Measurements from ENCODE around the gene PRTFDC1. TPM values are rescaled to one million over a fixed set of nuclear protein-coding genes. Genes with fewer than 3 reads are reported as not detected.
A peak's percentile ranks its signal among the peaks of the same experiment; 100 is the strongest.

Gene PRTFDC1
- total RNA-seq, 1 experiment from 2014 or later, result not detected

- ChIA-PET POLR2A (interaction anchor here (1.2 to 2.0 kb wide), 4 partner anchors 14 to 37 kb away, joined by 3 to 6 read pairs (median 4); no protein-coding TSS in a partner anchor), CTCF (interaction anchor here (0.9 to 1.3 kb wide), 3 partner anchors 12 to 215 kb away, joined by 3 to 4 read pairs (median 3); no protein-coding TSS in a partner anchor)
- Mint-ChIP-seq H3K36me3 (ENCODE audit: insufficient read depth, unreplicated experiment) (no peaks in the 10 kb centered on the region), H3K27ac (ENCODE audit: low read depth, unreplicated experiment) (no peak overlapping the region), H3K27me3 (ENCODE audit: insufficient read depth, unreplicated experiment) (no peaks in the 10 kb centered on the region), H3K4me3 (ENCODE audit: unreplicated experiment) (no peak overlapping the region), H3K9me3 (ENCODE audit: unreplicated experiment) (no peaks in the 10 kb centered on the region), H3K4me1 (ENCODE audit: insufficient read depth, unreplicated experiment) (peaks cover 11% of the 10 kb centered on the region)
- no peak for TF ChIP-seq CTCF (IDR thresholded peaks at IDR 0.05; ENCODE audit: unreplicated experiment)
- intact Hi-C loops (cut with micrococcal nuclease), result no loop called here
- no peak for DNase-seq (ENCODE audit: unreplicated experiment)
- BruUV-seq (replicated peaks), result no TSS peak
These were observed 95.2 kb downstream of the PRTFDC1 start for GRCh38 chr10:24857031-24857725.

GRCh38 chr10:24854256-24854655 lies 98.2 kb downstream of the PRTFDC1 start:
- no peaks in the 10 kb centered on the region for H3K9me3 Mint-ChIP-seq (ENCODE audit: unreplicated experiment)
- no peak for TF ChIP-seq CTCF (IDR thresholded peaks at IDR 0.05; ENCODE audit: unreplicated experiment)
- no peak overlapping the region for H3K27ac Mint-ChIP-seq (ENCODE audit: low read depth, unreplicated experiment)
- peaks cover 33% of the 10 kb centered on the region for H3K4me1 Mint-ChIP-seq (ENCODE audit: insufficient read depth, unreplicated experiment)
- BruUV-seq (replicated peaks), result no TSS peak
- POLR2A ChIA-PET, result interaction anchor here (1.0 to 1.2 kb wide), 3 partner anchors 11 to 130 kb away, joined by 3 to 4 read pairs (median 3); no protein-coding TSS in a partner anchor
- intact Hi-C loops (cut with micrococcal nuclease), result no loop called here
- H3K36me3 Mint-ChIP-seq (ENCODE audit: insufficient read depth, unreplicated experiment), result no peaks in the 10 kb centered on the region
- H3K27me3 Mint-ChIP-seq (ENCODE audit: insufficient read depth, unreplicated experiment), result no peaks in the 10 kb centered on the region
- CTCF ChIA-PET, result interaction anchor here (0.7 to 1.8 kb wide), 2 partner anchors 17 to 83 kb away, joined by 3 to 4 read pairs; no protein-coding TSS in a partner anchor
- H3K4me3 Mint-ChIP-seq (ENCODE audit: unreplicated experiment), result no peak overlapping the region
- no peak for DNase-seq (ENCODE audit: unreplicated experiment)

GRCh38 chr10:24853661-24854060 lies 98.7 kb downstream of the PRTFDC1 start:
- no TSS peak for BruUV-seq (replicated peaks)
- ChIA-PET POLR2A (interaction anchor here (1.0 to 1.2 kb wide), 2 partner anchors 12 to 14 kb away, joined by 3 to 4 read pairs; no protein-coding TSS in a partner anchor), CTCF (interaction anchor here (1.8 kb wide), 1 partner anchor 18 kb away, joined by 4 read pairs; no protein-coding TSS in a partner anchor)
- H3K9me3 Mint-ChIP-seq (ENCODE audit: unreplicated experiment), result no peaks in the 10 kb centered on the region
- no peak for DNase-seq (ENCODE audit: unreplicated experiment)
- no peaks in the 10 kb centered on the region for H3K27me3 Mint-ChIP-seq (ENCODE audit: insufficient read depth, unreplicated experiment)
- intact Hi-C loops (cut with micrococcal nuclease), result no loop called here
- H3K4me1 Mint-ChIP-seq (ENCODE audit: insufficient read depth, unreplicated experiment), result peaks cover 31% of the 10 kb centered on the region
- TF ChIP-seq CTCF (IDR thresholded peaks at IDR 0.05; ENCODE audit: unreplicated experiment), result no peak
- no peaks in the 10 kb centered on the region for H3K36me3 Mint-ChIP-seq (ENCODE audit: insufficient read depth, unreplicated experiment)
- H3K27ac Mint-ChIP-seq (ENCODE audit: low read depth, unreplicated experiment), result no peak overlapping the region
- H3K4me3 Mint-ChIP-seq (ENCODE audit: unreplicated experiment), result no peak overlapping the region

- Mint-ChIP-seq H3K9me3 (ENCODE audit: unreplicated experiment) (no peaks in the 10 kb centered on the region), H3K36me3 (ENCODE audit: insufficient read depth, unreplicated experiment) (no peaks in the 10 kb centered on the region), H3K27ac (ENCODE audit: low read depth, unreplicated experiment) (no peak overlapping the region), H3K4me1 (ENCODE audit: insufficient read depth, unreplicated experiment) (peaks cover 22% of the 10 kb centered on the region), H3K4me3 (ENCODE audit: unreplicated experiment) (no peak overlapping the region), H3K27me3 (ENCODE audit: insufficient read depth, unreplicated experiment) (no peaks in the 10 kb centered on the region)
- peak; percentile 64 for DNase-seq (ENCODE audit: unreplicated experiment)
- TF ChIP-seq CTCF (IDR thresholded peaks at IDR 0.05; ENCODE audit: unreplicated experiment), result no peak
- CTCF ChIA-PET, result interaction anchor here (0.5 kb wide), 1 partner anchor 70 kb away, joined by 3 read pairs; no protein-coding TSS in a partner anchor
- POLR2A ChIA-PET, result no interaction called here
- intact Hi-C loops (cut with micrococcal nuclease), result no loop called here
- BruUV-seq (replicated peaks), result no TSS peak
These were observed 100.8 kb downstream of the PRTFDC1 start for GRCh38 chr10:24851629-24852028.

All from MCF 10A (cell line).